ENCODE data around the gene B4GALNT2. TPM values are rescaled to one million over a fixed set of nuclear protein-coding genes. Genes with fewer than 3 reads are reported as not detected.

Gene B4GALNT2
- total RNA-seq, 2 experiments from 2014 or later = 0.06 to 0.16 TPM

DNA sequence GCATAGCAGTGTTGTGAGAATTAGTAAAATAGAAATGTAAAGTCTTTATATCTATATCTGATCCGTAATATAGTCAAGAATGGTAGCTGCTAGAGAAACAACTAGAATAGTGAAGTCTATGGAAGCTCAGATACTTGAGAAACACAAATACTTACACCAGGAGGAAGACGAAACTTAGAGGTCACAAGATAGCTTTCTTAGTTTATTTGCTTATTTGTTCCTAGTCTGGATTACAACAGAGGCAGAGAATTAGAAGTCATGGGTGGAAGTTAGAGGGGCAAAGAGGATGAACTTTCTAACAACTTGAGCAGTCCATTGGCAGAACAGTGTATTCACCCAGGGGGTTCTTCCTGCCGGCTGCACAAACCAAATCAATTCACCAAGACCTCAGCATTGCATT lies 64.0 kb downstream of the B4GALNT2 start:
- TF ChIP-seq CTCF (IDR thresholded peaks at IDR 0.05) = no peak
- ATAC-seq (ENCODE audit: poor library complexity) = no peak
- H3K9me3 ChIP-seq (ENCODE audit: control insufficient read depth in 1 of 2, insufficient read depth in 1 of 2, low read length in 2 of 2) = no peaks in the 10 kb centered on the region
- no peak overlapping the region for H3K4me3 Mint-ChIP-seq
- H3K4me1 Mint-ChIP-seq (ENCODE audit: low read depth) = peaks cover 22% of the 10 kb centered on the region
- H3K9me3 Mint-ChIP-seq = no peaks in the 10 kb centered on the region
- H3K27me3 Mint-ChIP-seq = peaks cover 10% of the 10 kb centered on the region
- no peak overlapping the region for H3K27ac Mint-ChIP-seq
- H3K27me3 ChIP-seq (ENCODE audit: control insufficient read depth in 1 of 2, insufficient read depth in 2 of 2, low read length in 2 of 2) = no peaks in the 10 kb centered on the region
- POLR2A ChIA-PET = no interaction called here
- intact Hi-C loops (cut with DNase I, micrococcal nuclease) = loop anchor here in 1 of 2 experiments (10.0 kb wide), 1 partner anchor 208 kb away; no protein-coding TSS in a partner anchor
- no peak overlapping the region for H3K27ac ChIP-seq (ENCODE audit: low read depth in 1 of 2, low read length in 2 of 2)
- peaks cover 15% of the 10 kb centered on the region for H3K36me3 Mint-ChIP-seq (ENCODE audit: low read depth)
- no peaks in the 10 kb centered on the region for H3K36me3 ChIP-seq (ENCODE audit: insufficient read depth, low read length)
- H3K4me3 ChIP-seq (ENCODE audit: low read length) = no peak overlapping the region
- H3K4me1 ChIP-seq (ENCODE audit: insufficient read depth, low read length) = peaks cover 20% of the 10 kb centered on the region
- no peak for DNase-seq
- CTCF ChIA-PET = no interaction called here

DNA sequence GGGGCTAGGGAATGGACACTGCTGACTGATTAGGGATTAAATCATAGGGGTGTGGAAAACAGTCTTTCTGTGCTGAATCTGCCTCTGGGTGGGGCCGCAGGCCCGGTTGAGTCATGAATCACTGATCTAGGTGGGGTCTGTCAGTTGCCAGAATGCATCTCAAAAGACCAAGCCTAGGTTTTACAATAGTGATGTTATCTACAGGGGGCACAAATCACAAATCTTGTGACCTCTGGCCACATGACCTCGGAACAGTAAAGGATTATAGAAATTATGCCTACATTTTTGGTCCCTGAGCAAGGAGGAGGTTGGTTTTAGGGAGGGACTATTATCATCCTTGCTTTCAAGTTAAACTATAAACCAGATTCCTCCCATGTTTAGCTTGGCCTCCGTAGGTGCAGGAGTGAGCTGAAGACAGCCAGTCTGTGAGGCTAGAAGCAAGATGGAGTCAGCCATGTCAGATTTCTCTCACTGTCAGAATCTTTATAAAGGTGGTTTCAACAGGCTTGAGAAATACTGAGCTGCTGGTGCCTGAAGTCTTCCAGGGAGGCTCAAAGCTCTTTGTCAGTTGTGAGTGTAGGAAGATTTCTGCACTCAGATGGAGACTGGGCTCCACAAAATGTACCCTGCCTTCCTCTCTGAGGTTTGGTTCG lies 64.9 kb downstream of the B4GALNT2 start:
- DNase-seq (no peak), ATAC-seq (ENCODE audit: poor library complexity) (no peak)
- POLR2A ChIA-PET = interaction anchor here (1.1 to 1.6 kb wide), 2 partner anchors 12 to 27 kb away, joined by 3 to 5 read pairs; no protein-coding TSS in a partner anchor
- H3K36me3 ChIP-seq (ENCODE audit: insufficient read depth, low read length) = no peaks in the 10 kb centered on the region
- H3K9me3 ChIP-seq (ENCODE audit: control insufficient read depth in 1 of 2, insufficient read depth in 1 of 2, low read length in 2 of 2) = no peaks in the 10 kb centered on the region
- intact Hi-C loops (cut with DNase I, micrococcal nuclease) = loop anchor here in 1 of 2 experiments (10.0 kb wide), 1 partner anchor 207 kb away; no protein-coding TSS in a partner anchor
- H3K27ac Mint-ChIP-seq = no peak overlapping the region
- CTCF ChIA-PET = no interaction called here
- H3K9me3 Mint-ChIP-seq = no peaks in the 10 kb centered on the region
- no peak overlapping the region for H3K4me3 Mint-ChIP-seq
- H3K27ac ChIP-seq (ENCODE audit: low read depth in 1 of 2, low read length in 2 of 2) = no peak overlapping the region
- no peak for TF ChIP-seq CTCF (IDR thresholded peaks at IDR 0.05)
- no peak overlapping the region for H3K4me3 ChIP-seq (ENCODE audit: low read length)
- H3K4me1 ChIP-seq (ENCODE audit: insufficient read depth, low read length) = peaks cover 13% of the 10 kb centered on the region
- H3K4me1 Mint-ChIP-seq (ENCODE audit: low read depth) = peaks cover 14% of the 10 kb centered on the region
- H3K27me3 ChIP-seq (ENCODE audit: control insufficient read depth in 1 of 2, insufficient read depth in 2 of 2, low read length in 2 of 2) = no peaks in the 10 kb centered on the region
- peaks cover 5% of the 10 kb centered on the region for H3K36me3 Mint-ChIP-seq (ENCODE audit: low read depth)
- peaks cover 3% of the 10 kb centered on the region for H3K27me3 Mint-ChIP-seq

- POLR2A ChIA-PET = interaction anchor here (1.1 to 1.6 kb wide), 2 partner anchors 11 to 26 kb away, joined by 3 to 5 read pairs; no protein-coding TSS in a partner anchor
- H3K36me3 Mint-ChIP-seq (ENCODE audit: low read depth) = no peaks in the 10 kb centered on the region
These were observed 65.6 kb downstream of the B4GALNT2 start for GRCh38 chr17:49198211-49198610.

More at GRCh38 chr17:49198211-49198610, 65.6 kb downstream of the B4GALNT2 start:
- CTCF ChIA-PET = interaction anchor here (1.3 kb wide), 1 partner anchor 28 kb away, joined by 3 read pairs; no protein-coding TSS in a partner anchor
- no peak for TF ChIP-seq CTCF (IDR thresholded peaks at IDR 0.05)
- no peaks in the 10 kb centered on the region for H3K36me3 ChIP-seq (ENCODE audit: insufficient read depth, low read length)
- H3K4me1 Mint-ChIP-seq (ENCODE audit: low read depth) = peaks cover 7% of the 10 kb centered on the region
- no peaks in the 10 kb centered on the region for H3K27me3 ChIP-seq (ENCODE audit: control insufficient read depth in 1 of 2, insufficient read depth in 2 of 2, low read length in 2 of 2)
- H3K4me3 Mint-ChIP-seq = no peak overlapping the region
- peaks cover 9% of the 10 kb centered on the region for H3K4me1 ChIP-seq (ENCODE audit: insufficient read depth, low read length)
- no peaks in the 10 kb centered on the region for H3K27me3 Mint-ChIP-seq
- H3K9me3 Mint-ChIP-seq = no peaks in the 10 kb centered on the region
- no peak overlapping the region for H3K4me3 ChIP-seq (ENCODE audit: low read length)
- DNase-seq (no peak), ATAC-seq (ENCODE audit: poor library complexity) (no peak)
- intact Hi-C loops (cut with DNase I, micrococcal nuclease) = loop anchor here in 1 of 2 experiments (10.0 kb wide), 1 partner anchor 207 kb away; no protein-coding TSS in a partner anchor
- no peaks in the 10 kb centered on the region for H3K9me3 ChIP-seq (ENCODE audit: control insufficient read depth in 1 of 2, insufficient read depth in 1 of 2, low read length in 2 of 2)
- H3K27ac ChIP-seq (ENCODE audit: low read depth in 1 of 2, low read length in 2 of 2) = no peak overlapping the region
- H3K27ac Mint-ChIP-seq = no peak overlapping the region

Measured in CD4-positive, alpha-beta T cell (primary cell).